ENCODE measurements around the gene TENT4B.

Gene TENT4B

DNA sequence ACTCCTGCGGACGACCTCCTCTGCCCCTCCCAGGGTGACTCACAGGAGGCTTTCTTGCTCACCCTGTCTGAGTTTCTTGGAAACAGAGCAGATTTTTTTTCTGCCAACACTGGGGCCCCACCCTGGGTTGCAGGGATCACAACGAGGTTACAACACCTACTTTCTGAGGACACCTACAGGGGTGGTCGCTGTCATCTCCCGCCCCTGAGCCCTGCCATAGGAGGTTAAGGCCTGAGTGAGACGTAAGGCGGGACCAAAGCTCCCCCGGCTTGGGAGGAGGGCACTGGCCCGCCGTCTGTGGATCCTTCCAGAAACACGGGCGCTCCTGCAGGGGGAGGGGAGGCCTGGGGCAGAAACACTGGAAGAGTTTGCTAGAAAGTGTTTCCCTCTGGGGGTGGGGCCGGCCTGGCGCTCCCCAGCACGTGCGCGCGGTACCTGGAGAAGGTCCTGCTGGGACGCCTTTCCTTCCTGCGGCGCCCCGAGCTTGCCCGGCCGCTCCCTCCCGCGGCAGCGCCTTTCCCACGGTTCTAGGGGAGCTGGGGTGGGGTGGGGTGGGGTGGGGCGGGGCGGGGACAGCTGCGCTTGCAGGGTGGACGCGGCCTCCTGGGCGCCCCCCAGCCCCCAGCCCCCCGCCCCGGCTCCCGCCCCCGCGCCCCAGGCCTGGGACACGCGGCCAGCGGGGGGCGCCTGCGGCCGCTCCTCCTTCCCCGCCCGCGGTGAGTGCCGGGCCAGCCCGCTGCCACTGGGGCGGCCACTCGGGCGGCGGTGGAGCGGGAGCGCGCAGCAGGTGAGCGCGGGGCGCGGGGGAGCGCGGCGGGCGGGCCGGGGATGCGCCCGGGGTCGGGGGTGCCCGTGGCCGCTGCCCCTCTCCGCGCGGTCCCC is 92.6 kb downstream of the TENT4B start:
- peak overlapping the region; percentile 67 to 68 for H3K4me3 ChIP-seq (ENCODE audit: low read depth in 1 of 2, low read length in 2 of 2)
- no peaks in the 10 kb centered on the region for H3K9me3 ChIP-seq (ENCODE audit: control insufficient read depth in 1 of 2, low read length in 2 of 2)
- no peaks in the 10 kb centered on the region for H3K36me3 ChIP-seq (ENCODE audit: control insufficient read depth in 1 of 2, insufficient read depth in 2 of 2, low read length in 2 of 2)
- H3K4me1 ChIP-seq (ENCODE audit: control insufficient read depth in 1 of 2, insufficient read depth in 2 of 2, low read length in 2 of 2): peaks cover 9 to 15% of the 10 kb centered on the region in 2 donors
- H3K9ac ChIP-seq (ENCODE audit: low read depth in 1 of 2, low read length in 2 of 2): peak overlapping the region; percentile 44 to 51
- no peaks in the 10 kb centered on the region for H3K27me3 ChIP-seq (ENCODE audit: control insufficient read depth in 1 of 2, insufficient read depth in 2 of 2, low read length in 2 of 2)
- H3K27ac ChIP-seq (ENCODE audit: low read depth, low read length): no peak overlapping the region

GRCh38 chr16:50246299-50247122 is 93.4 kb downstream of the TENT4B start:
- Histone ChIP-seq H3K9ac (ENCODE audit: low read depth in 1 of 2, low read length in 2 of 2) (no peak overlapping the region), H3K36me3 (ENCODE audit: control insufficient read depth in 1 of 2, insufficient read depth in 2 of 2, low read length in 2 of 2) (no peaks in the 10 kb centered on the region), H3K4me3 (ENCODE audit: low read depth in 1 of 2, low read length in 2 of 2) (peak overlapping the region; percentile 47 to 67), H3K9me3 (ENCODE audit: control insufficient read depth in 1 of 2, low read length in 2 of 2) (no peaks in the 10 kb centered on the region), H3K27ac (ENCODE audit: low read depth, low read length) (no peak overlapping the region), H3K27me3 (ENCODE audit: control insufficient read depth in 1 of 2, insufficient read depth in 2 of 2, low read length in 2 of 2) (no peaks in the 10 kb centered on the region), H3K4me1 (ENCODE audit: control insufficient read depth in 1 of 2, insufficient read depth in 2 of 2, low read length in 2 of 2) (peaks cover 9 to 15% of the 10 kb centered on the region in 2 donors)

DNA sequence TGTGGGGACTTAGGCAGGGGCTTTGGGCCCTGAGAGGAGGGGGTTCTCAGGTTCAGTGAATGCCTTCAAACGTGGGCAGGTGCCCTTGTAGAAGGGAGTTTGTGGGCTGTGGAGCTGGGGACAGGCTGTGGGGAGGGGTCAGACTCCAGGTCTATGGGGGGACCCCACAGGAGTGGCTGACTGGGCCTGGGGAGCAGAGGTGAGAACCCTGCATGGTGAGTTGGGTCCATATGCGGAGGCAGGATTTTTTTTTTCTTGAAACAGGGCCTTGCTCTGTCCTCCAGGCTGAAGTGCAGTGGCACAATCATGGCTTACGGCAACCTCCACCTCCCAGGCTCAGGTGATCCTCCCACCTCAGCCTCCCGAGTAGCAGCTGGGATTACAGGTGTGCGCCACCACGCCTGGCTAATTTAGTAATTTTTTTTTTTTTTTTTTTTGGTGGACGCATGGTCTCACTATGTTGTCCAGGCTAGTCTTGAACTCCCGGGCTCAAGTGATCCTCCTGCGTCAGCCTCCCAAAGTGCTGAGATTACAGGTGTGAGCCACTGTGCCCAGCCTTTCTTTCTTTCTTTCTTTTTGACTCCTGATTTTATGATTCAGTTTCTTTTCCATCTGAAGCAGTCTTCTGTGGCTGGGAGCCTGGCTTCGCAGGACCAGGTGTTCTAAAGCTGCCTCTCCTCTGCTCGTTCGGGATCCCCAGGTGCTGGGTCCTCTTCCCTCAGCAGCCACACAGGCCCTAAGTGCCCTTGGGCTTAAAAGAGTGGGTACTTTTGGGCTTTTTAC is 94.2 kb downstream of the TENT4B start:
- Histone ChIP-seq H3K36me3 (ENCODE audit: control insufficient read depth in 1 of 2, insufficient read depth in 2 of 2, low read length in 2 of 2) (no peaks in the 10 kb centered on the region), H3K9ac (ENCODE audit: low read depth in 1 of 2, low read length in 2 of 2) (no peak overlapping the region), H3K4me1 (ENCODE audit: control insufficient read depth in 1 of 2, insufficient read depth in 2 of 2, low read length in 2 of 2) (peaks cover 9 to 15% of the 10 kb centered on the region in 2 donors), H3K9me3 (ENCODE audit: control insufficient read depth in 1 of 2, low read length in 2 of 2) (no peaks in the 10 kb centered on the region), H3K4me3 (ENCODE audit: low read depth in 1 of 2, low read length in 2 of 2) (peak overlapping the region in 1 of 2 donors; percentile 47), H3K27me3 (ENCODE audit: control insufficient read depth in 1 of 2, insufficient read depth in 2 of 2, low read length in 2 of 2) (no peaks in the 10 kb centered on the region), H3K27ac (ENCODE audit: low read depth, low read length) (no peak overlapping the region)

DNA sequence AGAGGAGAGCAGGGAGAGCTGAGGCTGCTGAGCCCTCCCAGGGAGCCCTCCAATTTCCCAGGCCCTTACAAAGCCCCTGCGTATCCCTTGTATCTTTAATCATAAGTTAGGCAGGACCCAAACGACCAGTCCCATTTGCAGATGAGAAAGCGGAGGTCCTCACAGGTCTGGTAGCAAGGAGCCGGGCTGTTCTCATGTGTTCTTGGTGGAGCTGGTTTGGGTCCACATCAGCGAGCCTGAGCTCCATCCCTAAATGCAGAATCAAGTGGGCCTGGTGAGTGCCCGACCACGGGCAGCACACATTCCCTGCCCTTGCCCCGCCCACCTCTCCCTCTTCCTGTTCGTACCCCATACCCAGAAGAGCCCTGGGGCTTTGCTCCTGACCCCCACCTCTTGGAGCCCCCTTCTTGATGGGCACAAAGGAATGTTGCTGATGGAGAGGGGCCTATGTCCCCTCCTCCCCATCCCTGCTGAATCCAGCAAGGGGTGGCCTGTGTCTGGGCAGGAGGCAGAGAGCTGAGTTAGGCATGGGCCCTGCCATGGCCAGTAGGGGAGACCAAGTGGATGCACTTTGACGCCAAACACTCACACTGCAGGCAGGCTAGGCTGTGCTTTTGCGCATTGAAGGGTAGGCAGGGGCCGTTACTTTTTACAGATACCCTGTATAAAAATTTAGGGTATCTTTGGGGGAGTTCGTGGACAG is 95.0 kb downstream of the TENT4B start:
- Histone ChIP-seq H3K9me3 (ENCODE audit: control insufficient read depth in 1 of 2, low read length in 2 of 2) (no peaks in the 10 kb centered on the region), H3K4me1 (ENCODE audit: control insufficient read depth in 1 of 2, insufficient read depth in 2 of 2, low read length in 2 of 2) (peaks cover 9 to 15% of the 10 kb centered on the region in 2 donors), H3K36me3 (ENCODE audit: control insufficient read depth in 1 of 2, insufficient read depth in 2 of 2, low read length in 2 of 2) (no peaks in the 10 kb centered on the region), H3K27ac (ENCODE audit: low read depth, low read length) (no peak overlapping the region), H3K4me3 (ENCODE audit: low read depth in 1 of 2, low read length in 2 of 2) (no peak overlapping the region), H3K9ac (ENCODE audit: low read depth in 1 of 2, low read length in 2 of 2) (no peak overlapping the region), H3K27me3 (ENCODE audit: control insufficient read depth in 1 of 2, insufficient read depth in 2 of 2, low read length in 2 of 2) (no peaks in the 10 kb centered on the region)

DNA sequence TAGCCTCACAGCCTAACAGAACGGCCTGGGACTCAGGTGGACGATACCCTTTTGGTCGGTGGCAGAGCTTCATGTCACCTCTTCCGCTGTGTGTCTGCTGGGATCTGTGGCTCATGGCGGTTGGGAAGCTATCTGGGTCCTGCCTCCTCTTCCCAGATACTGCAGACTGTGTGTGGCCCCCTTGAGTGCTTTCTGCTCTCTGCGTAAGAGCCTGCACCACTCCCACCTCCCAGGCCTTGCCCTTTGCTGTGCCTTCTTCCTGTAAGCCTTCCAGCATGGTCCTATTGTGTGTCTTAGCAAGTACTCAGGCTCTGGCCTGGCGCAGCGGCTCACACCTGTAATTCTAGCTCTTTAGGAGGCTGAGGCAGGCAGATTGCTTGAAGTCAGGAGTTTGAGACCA is 95.7 kb downstream of the TENT4B start:
- Histone ChIP-seq H3K4me3 (ENCODE audit: low read depth in 1 of 2, low read length in 2 of 2) (no peak overlapping the region), H3K9me3 (ENCODE audit: control insufficient read depth in 1 of 2, low read length in 2 of 2) (no peaks in the 10 kb centered on the region), H3K27ac (ENCODE audit: low read depth, low read length) (no peak overlapping the region), H3K9ac (ENCODE audit: low read depth in 1 of 2, low read length in 2 of 2) (no peak overlapping the region), H3K4me1 (ENCODE audit: control insufficient read depth in 1 of 2, insufficient read depth in 2 of 2, low read length in 2 of 2) (peaks cover 9 to 15% of the 10 kb centered on the region in 2 donors), H3K36me3 (ENCODE audit: control insufficient read depth in 1 of 2, insufficient read depth in 2 of 2, low read length in 2 of 2) (no peaks in the 10 kb centered on the region), H3K27me3 (ENCODE audit: control insufficient read depth in 1 of 2, insufficient read depth in 2 of 2, low read length in 2 of 2) (no peaks in the 10 kb centered on the region)

- no peaks in the 10 kb centered on the region for H3K9me3 ChIP-seq (ENCODE audit: control insufficient read depth in 1 of 2, low read length in 2 of 2)
- no peaks in the 10 kb centered on the region for H3K36me3 ChIP-seq (ENCODE audit: control insufficient read depth in 1 of 2, insufficient read depth in 2 of 2, low read length in 2 of 2)
- no peak overlapping the region for H3K9ac ChIP-seq (ENCODE audit: low read depth in 1 of 2, low read length in 2 of 2)
- no peak overlapping the region for H3K27ac ChIP-seq (ENCODE audit: low read depth, low read length)
- no peak overlapping the region for H3K4me3 ChIP-seq (ENCODE audit: low read depth in 1 of 2, low read length in 2 of 2)
- H3K4me1 ChIP-seq (ENCODE audit: control insufficient read depth in 1 of 2, insufficient read depth in 2 of 2, low read length in 2 of 2): peaks cover 2 to 3% of the 10 kb centered on the region in 2 donors
- no peaks in the 10 kb centered on the region for H3K27me3 ChIP-seq (ENCODE audit: control insufficient read depth in 1 of 2, insufficient read depth in 2 of 2, low read length in 2 of 2)
Observed at GRCh38 chr16:50251375-50252081, 98.4 kb downstream of the TENT4B start.

- H3K4me3 ChIP-seq (ENCODE audit: low read depth in 1 of 2, low read length in 2 of 2): no peak overlapping the region
Observed at GRCh38 chr16:50252082-50252611, 99.0 kb downstream of the TENT4B start.

GRCh38 chr16:50252874-50253513 is 99.9 kb downstream of the TENT4B start:
- Histone ChIP-seq H3K4me1 (ENCODE audit: control insufficient read depth in 1 of 2, insufficient read depth in 2 of 2, low read length in 2 of 2) (no peaks in the 10 kb centered on the region), H3K4me3 (ENCODE audit: low read depth in 1 of 2, low read length in 2 of 2) (no peak overlapping the region), H3K9ac (ENCODE audit: low read depth in 1 of 2, low read length in 2 of 2) (no peak overlapping the region), H3K9me3 (ENCODE audit: control insufficient read depth in 1 of 2, low read length in 2 of 2) (no peaks in the 10 kb centered on the region), H3K27ac (ENCODE audit: low read depth, low read length) (no peak overlapping the region), H3K27me3 (ENCODE audit: control insufficient read depth in 1 of 2, insufficient read depth in 2 of 2, low read length in 2 of 2) (no peaks in the 10 kb centered on the region), H3K36me3 (ENCODE audit: control insufficient read depth in 1 of 2, insufficient read depth in 2 of 2, low read length in 2 of 2) (no peaks in the 10 kb centered on the region)

More at GRCh38 chr16:50252082-50252611, 99.0 kb downstream of the TENT4B start:
- Histone ChIP-seq H3K27ac (ENCODE audit: low read depth, low read length) (no peak overlapping the region), H3K36me3 (ENCODE audit: control insufficient read depth in 1 of 2, insufficient read depth in 2 of 2, low read length in 2 of 2) (no peaks in the 10 kb centered on the region), H3K4me1 (ENCODE audit: control insufficient read depth in 1 of 2, insufficient read depth in 2 of 2, low read length in 2 of 2) (no peaks in the 10 kb centered on the region), H3K9ac (ENCODE audit: low read depth in 1 of 2, low read length in 2 of 2) (no peak overlapping the region), H3K9me3 (ENCODE audit: control insufficient read depth in 1 of 2, low read length in 2 of 2) (no peaks in the 10 kb centered on the region), H3K27me3 (ENCODE audit: control insufficient read depth in 1 of 2, insufficient read depth in 2 of 2, low read length in 2 of 2) (no peaks in the 10 kb centered on the region)

All from duodenal mucosa (tissue), 2 donors.